B cell (primary cell): ENCODE results near the gene TNNT3.

Source experiments
- EZH2 ChIP-seq: IDR thresholded peaks from 2 replicates; pipeline ENCODE4 v1.6.1; 2012; ENCODE audit warnings: borderline replicate concordance, low read depth, mild to moderate bottlenecking, moderate library complexity, low read length; ENCODE audit not compliant: insufficient read depth, poor library complexity, severe bottlenecking
- TF ChIP-seq, protein P1 (sequence below): fragments of 200-600 bp; IDR thresholded peaks from one replicate; pipeline ENCODE4 v1.8.0; 2022; ENCODE audit warnings: antibody characterized with exemption, mild to moderate bottlenecking

GRCh38 chr11:1918436-1919315 lies 827 bp upstream of the TNNT3 start:
- TF ChIP-seq, protein P1, sequence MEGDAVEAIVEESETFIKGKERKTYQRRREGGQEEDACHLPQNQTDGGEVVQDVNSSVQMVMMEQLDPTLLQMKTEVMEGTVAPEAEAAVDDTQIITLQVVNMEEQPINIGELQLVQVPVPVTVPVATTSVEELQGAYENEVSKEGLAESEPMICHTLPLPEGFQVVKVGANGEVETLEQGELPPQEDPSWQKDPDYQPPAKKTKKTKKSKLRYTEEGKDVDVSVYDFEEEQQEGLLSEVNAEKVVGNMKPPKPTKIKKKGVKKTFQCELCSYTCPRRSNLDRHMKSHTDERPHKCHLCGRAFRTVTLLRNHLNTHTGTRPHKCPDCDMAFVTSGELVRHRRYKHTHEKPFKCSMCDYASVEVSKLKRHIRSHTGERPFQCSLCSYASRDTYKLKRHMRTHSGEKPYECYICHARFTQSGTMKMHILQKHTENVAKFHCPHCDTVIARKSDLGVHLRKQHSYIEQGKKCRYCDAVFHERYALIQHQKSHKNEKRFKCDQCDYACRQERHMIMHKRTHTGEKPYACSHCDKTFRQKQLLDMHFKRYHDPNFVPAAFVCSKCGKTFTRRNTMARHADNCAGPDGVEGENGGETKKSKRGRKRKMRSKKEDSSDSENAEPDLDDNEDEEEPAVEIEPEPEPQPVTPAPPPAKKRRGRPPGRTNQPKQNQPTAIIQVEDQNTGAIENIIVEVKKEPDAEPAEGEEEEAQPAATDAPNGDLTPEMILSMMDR, result no peak
- TF ChIP-seq EZH2, result no peak
